Thyroid gland (tissue), 4 donors: ENCODE results near the gene KRT17. TPM values are rescaled to one million over a fixed set of nuclear protein-coding genes. Genes with fewer than 3 reads are reported as not detected.
"Not testable (repeated sequence)": the region's sequence is repeated elsewhere in the genome, so short reads cannot be mapped to it uniquely, and the experiment has no call there.

ENCODE experiments used
- DNase-seq, 2 donors: peaks; one replicate each; pipeline ENCODE4 v3.0.0-alpha.2; 2019
- H3K27ac ChIP-seq, 3 donors: fragments of 200-600 bp; sonication (generic); 1 replicate in 2 of 3; 2 replicates in 1 of 3; pipeline ENCODE4 v1.5.1; 2016 to 2019; ENCODE audit warnings: mild to moderate bottlenecking in 1 of 3, moderate library complexity in 1 of 3
- H3K27me3 ChIP-seq: fragments of 200-600 bp; sonication (generic); one replicate; pipeline ENCODE4 v1.5.1; 2019
- H3K36me3 ChIP-seq, 2 donors: fragments of 200-600 bp; sonication (generic); one replicate each; pipeline ENCODE4 v1.5.1; 2016 to 2019
- H3K4me1 ChIP-seq, 2 donors: fragments of 200-600 bp; sonication (generic); one replicate each; pipeline ENCODE4 v1.5.1; 2017 to 2019
- H3K4me3 ChIP-seq, 3 donors: fragments of 200-600 bp; sonication (generic); replicated peaks in 1 of 3; 1 replicate in 2 of 3; 2 replicates in 1 of 3; pipeline ENCODE4 v1.5.1; 2016; ENCODE audit warnings: mild to moderate bottlenecking in 1 of 3
- H3K9me3 ChIP-seq: fragments of 200-600 bp; sonication (generic); one replicate; pipeline ENCODE4 v1.5.1; 2017
- POLR2A ChIP-seq, 2 donors: fragments of 450-650 bp; IDR thresholded peaks; one replicate each; pipeline ENCODE4 v1.6.1; 2017; ENCODE audit warnings: antibody characterized with exemption in 2 of 2, mild to moderate bottlenecking in 2 of 2, moderate library complexity in 1 of 2
- WGBS, 2 donors: methylation state at CpG; one replicate each; pipeline ENCODE4 v1.1.5; 2017; 5-methylcytosine and 5-hydroxymethylcytosine counted together
- intact Hi-C: fragments of 100-400 bp; cut with DNase I; formaldehyde crosslinking; loops from one replicate; pipeline ENCODE4 v1.15.1; 2023
- total RNA-seq, 4 donors: library from RNA; depleted of rRNA; stranded (reverse); fragments of >200 nt; gene quantifications; one replicate each; pipeline ENCODE4 v1.2.3, GENCODE V29; 2016
- TF ChIP-seq, protein P1 (sequence below), 6 experiments: fragments of 200-600 bp in 3 of 6; fragments of 450-650 bp in 3 of 6; sonication (generic) in 3 of 6; IDR thresholded peaks; one replicate each; pipeline ENCODE4 v1.5.1; 2016 to 2019; ENCODE audit warnings: antibody characterized with exemption in 6 of 6, mild to moderate bottlenecking in 2 of 6, inconsistent platforms in 1 of 6, moderate library complexity in 1 of 6

KRT17 gene
- total RNA-seq, 4 donors from 2014 or later: 0.56 TPM; not detected in 3

DNA sequence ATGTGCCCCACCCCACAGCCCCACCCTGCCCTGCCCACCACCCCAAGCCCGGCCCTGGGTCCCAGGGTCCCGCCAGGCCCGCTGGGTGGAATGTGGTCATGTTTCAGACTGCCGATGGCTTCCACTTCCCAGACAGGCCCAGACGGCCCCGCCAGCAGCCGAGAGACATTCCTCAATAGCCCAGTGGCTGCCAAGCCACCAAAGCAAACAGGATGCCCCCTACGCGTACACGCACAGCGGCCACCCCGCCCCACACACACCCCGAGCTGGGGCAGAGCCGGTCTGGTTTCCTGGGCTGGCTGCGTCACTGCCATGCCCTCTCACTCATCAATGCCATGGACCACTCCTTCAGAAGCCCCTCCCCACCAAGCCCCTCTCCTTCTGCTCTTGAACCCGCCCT, 1.2 kb upstream of the KRT17 start:
- 79 to 100% methylated on average over 2 to 15 of the region's 16 CpGs for WGBS, 2 donors
- H3K27me3 ChIP-seq: no peaks in the 10 kb centered on the region
- no peaks in the 10 kb centered on the region for H3K4me1 ChIP-seq
- no peak for DNase-seq
- intact Hi-C loops: no loop called here
- no peak for TF ChIP-seq POLR2A (IDR thresholded peaks at IDR 0.05)
- TF ChIP-seq, protein P1, sequence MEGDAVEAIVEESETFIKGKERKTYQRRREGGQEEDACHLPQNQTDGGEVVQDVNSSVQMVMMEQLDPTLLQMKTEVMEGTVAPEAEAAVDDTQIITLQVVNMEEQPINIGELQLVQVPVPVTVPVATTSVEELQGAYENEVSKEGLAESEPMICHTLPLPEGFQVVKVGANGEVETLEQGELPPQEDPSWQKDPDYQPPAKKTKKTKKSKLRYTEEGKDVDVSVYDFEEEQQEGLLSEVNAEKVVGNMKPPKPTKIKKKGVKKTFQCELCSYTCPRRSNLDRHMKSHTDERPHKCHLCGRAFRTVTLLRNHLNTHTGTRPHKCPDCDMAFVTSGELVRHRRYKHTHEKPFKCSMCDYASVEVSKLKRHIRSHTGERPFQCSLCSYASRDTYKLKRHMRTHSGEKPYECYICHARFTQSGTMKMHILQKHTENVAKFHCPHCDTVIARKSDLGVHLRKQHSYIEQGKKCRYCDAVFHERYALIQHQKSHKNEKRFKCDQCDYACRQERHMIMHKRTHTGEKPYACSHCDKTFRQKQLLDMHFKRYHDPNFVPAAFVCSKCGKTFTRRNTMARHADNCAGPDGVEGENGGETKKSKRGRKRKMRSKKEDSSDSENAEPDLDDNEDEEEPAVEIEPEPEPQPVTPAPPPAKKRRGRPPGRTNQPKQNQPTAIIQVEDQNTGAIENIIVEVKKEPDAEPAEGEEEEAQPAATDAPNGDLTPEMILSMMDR (IDR thresholded peaks at IDR 0.05): no peak
- H3K27ac ChIP-seq: no peak overlapping the region
- no peak overlapping the region for H3K4me3 ChIP-seq
- no peaks in the 10 kb centered on the region for H3K9me3 ChIP-seq
- no peaks in the 10 kb centered on the region for H3K36me3 ChIP-seq

GRCh38 chr17:41623184-41623861, 1.1 kb downstream of the KRT17 start:
- H3K4me3 ChIP-seq, H3K27me3 ChIP-seq, H3K27ac ChIP-seq, H3K4me1 ChIP-seq, H3K36me3 ChIP-seq, H3K9me3 ChIP-seq, DNase-seq, intact Hi-C loops: not testable (repeated sequence)
- WGBS, 2 donors: 70 to 72% methylated on average over 10 of the region's 10 CpGs

GRCh38 chr17:41622340-41623183, 1.8 kb downstream of the KRT17 start:
- DNase-seq, intact Hi-C loops, H3K4me1 ChIP-seq, H3K36me3 ChIP-seq, H3K9me3 ChIP-seq, H3K27me3 ChIP-seq, H3K27ac ChIP-seq, H3K4me3 ChIP-seq: not testable (repeated sequence)
- 76 to 84% methylated on average over 19 of the region's 19 CpGs for WGBS, 2 donors

GRCh38 chr17:41621916-41622315, 2.5 kb downstream of the KRT17 start:
- no peak for TF ChIP-seq POLR2A (IDR thresholded peaks at IDR 0.05)
- TF ChIP-seq, protein P1 (IDR thresholded peaks at IDR 0.05): no peak
- DNase-seq: no peak
- intact Hi-C loops: no loop called here
- H3K27me3 ChIP-seq: no peaks in the 10 kb centered on the region
- H3K4me3 ChIP-seq: no peak overlapping the region
- H3K36me3 ChIP-seq: no peaks in the 10 kb centered on the region
- 88 to 100% methylated on average over 2 of the region's 2 CpGs for WGBS, 2 donors
- H3K9me3 ChIP-seq: no peaks in the 10 kb centered on the region
- H3K27ac ChIP-seq: no peak overlapping the region
- no peaks in the 10 kb centered on the region for H3K4me1 ChIP-seq

GRCh38 chr17:41621435-41621817, 2.9 kb downstream of the KRT17 start:
- 95 to 96% methylated on average over 10 to 11 of the region's 11 CpGs for WGBS, 2 donors
- H3K27me3 ChIP-seq, H3K27ac ChIP-seq, H3K4me3 ChIP-seq, intact Hi-C loops, H3K36me3 ChIP-seq, DNase-seq, H3K4me1 ChIP-seq, H3K9me3 ChIP-seq: not testable (repeated sequence)

GRCh38 chr17:41620583-41621434, 3.6 kb downstream of the KRT17 start:
- H3K4me3 ChIP-seq: no peak overlapping the region
- H3K27ac ChIP-seq: no peak overlapping the region

DNA sequence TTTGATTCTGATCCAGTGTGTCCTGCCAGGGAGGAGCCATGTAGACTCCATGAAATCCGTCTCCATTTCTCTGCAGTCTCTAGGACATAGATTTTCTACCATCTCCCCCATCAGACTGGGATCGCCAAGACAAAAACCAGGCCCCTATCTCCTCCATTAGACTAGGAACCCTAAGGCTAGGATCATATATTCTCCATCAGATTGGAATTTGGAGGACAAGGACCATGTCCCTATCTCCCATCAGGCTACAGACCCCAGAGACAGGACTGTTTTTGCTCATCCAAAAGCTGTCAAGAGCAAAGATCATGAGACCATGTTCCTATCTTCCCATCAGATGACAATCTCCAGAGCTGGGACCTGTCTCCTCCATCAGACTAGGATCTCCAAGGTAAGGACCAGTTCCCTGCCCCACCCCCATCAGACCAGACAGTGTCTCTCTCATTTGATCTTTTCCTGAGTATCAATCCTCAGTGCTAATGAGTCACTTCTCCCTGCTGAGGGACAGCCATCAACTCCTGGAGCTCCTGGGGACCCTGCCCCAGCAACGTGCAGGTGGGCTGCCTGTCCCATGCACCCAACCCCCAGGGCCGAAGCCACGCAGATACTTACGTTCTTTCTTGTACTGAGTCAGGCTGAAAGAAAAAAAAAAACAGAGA, 4.3 kb downstream of the KRT17 start:
- DNase-seq, H3K27ac ChIP-seq, H3K4me1 ChIP-seq, H3K36me3 ChIP-seq, H3K27me3 ChIP-seq, intact Hi-C loops, H3K9me3 ChIP-seq, H3K4me3 ChIP-seq: not testable (repeated sequence)
- WGBS, 2 donors: 83 to 88% methylated on average over 6 of the region's 6 CpGs

More at GRCh38 chr17:41620583-41621434, 3.6 kb downstream of the KRT17 start:
- intact Hi-C loops: no loop called here
- H3K36me3 ChIP-seq: no peaks in the 10 kb centered on the region
- no peaks in the 10 kb centered on the region for H3K27me3 ChIP-seq
- WGBS, 2 donors: 72 to 84% methylated on average over 6 to 15 of the region's 21 CpGs
- DNase-seq: no peak
- no peaks in the 10 kb centered on the region for H3K9me3 ChIP-seq
- TF ChIP-seq, protein P1 (IDR thresholded peaks at IDR 0.05): no peak
- no peak for TF ChIP-seq POLR2A (IDR thresholded peaks at IDR 0.05)
- no peaks in the 10 kb centered on the region for H3K4me1 ChIP-seq
